Kidney (tissue), 14 donors: ENCODE data around the gene CCDC74A. TPM values are rescaled to one million over a fixed set of nuclear protein-coding genes. Genes with fewer than 3 reads are reported as not detected.
"Not testable (repeated sequence)": the region's sequence is repeated elsewhere in the genome, so short reads cannot be mapped to it uniquely, and the experiment has no call there.

ENCODE experiments used
- DNase-seq, 5 donors: peaks; one replicate each; pipeline ENCODE4 v3.0.0-alpha.2; 2013 to 2020
- FAIRE-seq: peaks from 2 replicates; lab custom pipeline; 2012; peaks lifted over from hg19 to GRCh38; lab: Jason Lieb, UNC
- H3K27ac ChIP-seq, 2 donors: one replicate each; pipeline ENCODE4 v1.7.0; 2013; ENCODE audit warnings: low read depth in 2 of 2, low read length in 2 of 2, inconsistent platforms in 1 of 2
- H3K27me3 ChIP-seq: one replicate; pipeline ENCODE4 v1.7.1; 2013; ENCODE audit warnings: low read length, inconsistent platforms; ENCODE audit not compliant: control insufficient read depth, insufficient read depth
- H3K36me3 ChIP-seq, 3 donors: one replicate each; pipeline versions ENCODE4 v1.7.0 to v1.7.1; 2013; ENCODE audit warnings: low read length in 3 of 3, control low read depth in 1 of 3, inconsistent platforms in 1 of 3; ENCODE audit not compliant: insufficient read depth in 3 of 3, control insufficient read depth in 2 of 3
- H3K4me1 ChIP-seq, 3 donors: one replicate each; pipeline versions ENCODE4 v1.7.0 to v1.7.1; 2013; ENCODE audit warnings: low read length in 3 of 3, inconsistent platforms in 1 of 3, low read depth in 1 of 3; ENCODE audit not compliant: control insufficient read depth in 2 of 3, insufficient read depth in 2 of 3
- H3K4me3 ChIP-seq, 3 donors: one replicate each; pipeline versions ENCODE4 v1.7.0 to v1.8.1; 2013; ENCODE audit warnings: low read length in 3 of 3, control low read depth in 1 of 3, inconsistent platforms in 1 of 3
- H3K9ac ChIP-seq, 3 donors: one replicate each; pipeline versions ENCODE4 v1.7.0 to v1.7.1; 2013; ENCODE audit warnings: low read length in 3 of 3, control low read depth in 1 of 3, inconsistent platforms in 1 of 3
- H3K9me3 ChIP-seq, 3 donors: one replicate each; pipeline versions ENCODE4 v1.7.0 to v1.7.1; 2013; ENCODE audit warnings: low read length in 3 of 3, control low read depth in 1 of 3, inconsistent platforms in 1 of 3; ENCODE audit not compliant: control insufficient read depth in 2 of 3, insufficient read depth in 1 of 3
- CTCF ChIP-seq: IDR thresholded peaks from 3 replicates; pipeline ENCODE4 v1.5.1; 2012; ENCODE audit warnings: mild to moderate bottlenecking, moderate library complexity, borderline replicate concordance; ENCODE audit not compliant: insufficient read depth; ENCODE audit errors: extremely low read depth
- intact Hi-C: fragments of 100-400 bp; cut with DNase I; formaldehyde crosslinking; loops from one replicate; pipeline ENCODE4 v1.11.1; 2022
- polyA plus RNA-seq: library from polyadenylated mRNA; stranded (reverse); fragments of 350-450 nt; fragmentation: Illumina TruSeq; extraction: RNeasy Lipid Tissue Mini Kit (QIAGEN cat#74804); gene quantifications from one replicate; pipeline ENCODE4 v1.2.3, GENCODE V29; 2014; ENCODE audit warnings: low read depth, low replicate concordance; ENCODE audit not compliant: insufficient read depth
- total RNA-seq: library from RNA; stranded (reverse); fragmentation: NEBNext Ultra II Directional; extraction: Animal tissue kit (Norgen Biotek cat#: 25700); gene quantifications from one replicate; pipeline ENCODE4 v1.2.1, GENCODE V29; 2021
- donor health status: control.
- donor health status: control.
- donor health status: control.
- donor health status: control.
- donor health status: control.
- donor health status: DM: yes; HTN: yes; CAD: no.
- donor health status: Normal renal cell carcinoma (clear cell type).

Gene CCDC74A
- total and polyA plus RNA-seq, 2 donors from 2014 or later, result 9.5 to 10.5 TPM

- H3K36me3 ChIP-seq, H3K9ac ChIP-seq, DNase-seq, H3K4me1 ChIP-seq, H3K27ac ChIP-seq, H3K4me3 ChIP-seq, H3K27me3 ChIP-seq, intact Hi-C loops, H3K9me3 ChIP-seq, FAIRE-seq: not testable (repeated sequence)
Measured at GRCh38 chr2:131532723-131533608, 5.3 kb downstream of the CCDC74A start.

- H3K9me3 ChIP-seq, H3K4me1 ChIP-seq, intact Hi-C loops, H3K27ac ChIP-seq, H3K4me3 ChIP-seq, H3K36me3 ChIP-seq, H3K9ac ChIP-seq, FAIRE-seq, H3K27me3 ChIP-seq: not testable (repeated sequence)
- peak in 1 of 5 donors; percentile 73 for DNase-seq
Measured at GRCh38 chr2:131533609-131534316, 6.1 kb downstream of the CCDC74A start.

GRCh38 chr2:131534317-131534672, 6.6 kb downstream of the CCDC74A start:
- H3K27ac ChIP-seq, H3K9me3 ChIP-seq, H3K27me3 ChIP-seq, intact Hi-C loops, FAIRE-seq, H3K9ac ChIP-seq, H3K4me3 ChIP-seq, H3K4me1 ChIP-seq, H3K36me3 ChIP-seq: not testable (repeated sequence)
- peak in 1 of 5 donors; percentile 48 for DNase-seq

- H3K36me3 ChIP-seq, H3K9ac ChIP-seq, H3K27me3 ChIP-seq, H3K4me1 ChIP-seq, H3K9me3 ChIP-seq, H3K27ac ChIP-seq, intact Hi-C loops, FAIRE-seq, H3K4me3 ChIP-seq: not testable (repeated sequence)
- DNase-seq, result peak in 1 of 5 donors; percentile 46
Measured at GRCh38 chr2:131534965-131535364, 7.3 kb downstream of the CCDC74A start.

- Histone ChIP-seq H3K4me3 (no peak overlapping the region), H3K27me3 (no peaks in the 10 kb centered on the region), H3K9ac (no peak overlapping the region), H3K36me3 (no peaks in the 10 kb centered on the region), H3K9me3 (no peaks in the 10 kb centered on the region), H3K4me1 (no peaks in the 10 kb centered on the region), H3K27ac (no peak overlapping the region)
- intact Hi-C loops, result no loop called here
- DNase-seq (peak in 1 of 5 donors; percentile 41), FAIRE-seq (no peak)
- no peak for TF ChIP-seq CTCF
Measured at GRCh38 chr2:131535526-131535925, 7.8 kb downstream of the CCDC74A start.

- H3K36me3 ChIP-seq, H3K27ac ChIP-seq, H3K4me3 ChIP-seq, intact Hi-C loops, H3K9me3 ChIP-seq, H3K9ac ChIP-seq, H3K4me1 ChIP-seq, H3K27me3 ChIP-seq, FAIRE-seq: not testable (repeated sequence)
- DNase-seq, result peak in 1 of 5 donors; percentile 52
Measured at GRCh38 chr2:131535951-131536826, 8.5 kb downstream of the CCDC74A start.

- H3K36me3 ChIP-seq, H3K4me1 ChIP-seq, H3K9ac ChIP-seq, H3K27me3 ChIP-seq, intact Hi-C loops, FAIRE-seq, H3K27ac ChIP-seq, H3K4me3 ChIP-seq, H3K9me3 ChIP-seq: not testable (repeated sequence)
- peak in 1 of 5 donors; percentile 60 for DNase-seq
Measured at GRCh38 chr2:131536841-131537240, 9.2 kb downstream of the CCDC74A start.
